Dermis microvascular lymphatic vessel endothelial cell (primary cell): Measurements from ENCODE around the gene OR1B1. TPM values are rescaled to one million over a fixed set of nuclear protein-coding genes. Genes with fewer than 3 reads are reported as not detected.
"Not testable (repeated sequence)": the region's sequence is repeated elsewhere in the genome, so short reads cannot be mapped to it uniquely, and the experiment has no call there.

Experiments
- DNase-seq, 2 donors: peaks; one replicate each; pipeline versions ENCODE4 v3.0.0 to v3.0.0-alpha.2; 2010; ENCODE audit warnings: low read depth in 2 of 2
- total RNA-seq: library from RNA; depleted of rRNA; stranded (reverse); fragments of >200 nt; gene quantifications from 2 replicates; pipeline ENCODE4 v1.2.1, GENCODE V29; 2014

OR1B1 gene
- total RNA-seq, result 0.25 and 0.26 TPM in 2 replicates

- no peak for DNase-seq
These were observed at the start of gene OR1B1 for GRCh38 chr9:122657527-122657926. Gene OR1B1 (minus strand): TSS chr9:122657627.

- DNase-seq, result no peak
These were observed 38.3 kb upstream of the OR1B1 start for GRCh38 chr9:122695696-122696095.

GRCh38 chr9:122684851-122685250 is 27.4 kb upstream of the OR1B1 start:
- DNase-seq, result no peak

- DNase-seq, result no peak
These were observed 15.1 kb upstream of the OR1B1 start for GRCh38 chr9:122672481-122672880.

- no peak for DNase-seq
These were observed 4.0 kb upstream of the OR1B1 start, which contains the start of gene OR1L1 for GRCh38 chr9:122661416-122661815. Gene OR1L1 (plus strand): TSS chr9:122661716. CDS start chr9:122661716, 0 bp downstream.

- DNase-seq, result peak; percentile 91 to 97
These were observed 1.0 kb downstream of the OR1B1 start for GRCh38 chr9:122656378-122656777.

- peak in 1 of 2 donors; percentile 33 for DNase-seq
These were observed 15.2 kb downstream of the OR1B1 start for GRCh38 chr9:122642226-122642625.

- DNase-seq, result peak; percentile 35 to 55
These were observed 37.4 kb downstream of the OR1B1 start for GRCh38 chr9:122619996-122620395.

GRCh38 chr9:122614362-122614761 is 43.1 kb downstream of the OR1B1 start, which contains the start of gene OR1Q1:
Gene OR1Q1 (plus strand): TSS chr9:122614738. CDS start chr9:122614738, 0 bp downstream.
- no peak for DNase-seq

- DNase-seq, result no peak
These were observed 47.6 kb downstream of the OR1B1 start for GRCh38 chr9:122609804-122610203.

GRCh38 chr9:122606587-122606986 is 50.8 kb downstream of the OR1B1 start:
- no peak for DNase-seq

- DNase-seq, result no peak
These were observed 51.7 kb downstream of the OR1B1 start for GRCh38 chr9:122605691-122606090.

GRCh38 chr9:122583284-122583683 is 74.1 kb downstream of the OR1B1 start, which contains the start of gene OR1L8:
Gene OR1L8 (minus strand): TSS chr9:122583384. CDS start chr9:122568477, 14,907 bp downstream.
- DNase-seq, result not testable (repeated sequence)

GRCh38 chr9:122580360-122580759 is 77.1 kb downstream of the OR1B1 start:
- peak in 1 of 2 donors; percentile 75 for DNase-seq

GRCh38 chr9:122579874-122580273 is 77.6 kb downstream of the OR1B1 start:
- DNase-seq, result peak in 1 of 2 donors; percentile 11

Other genes with a start within 250 kb of the OR1B1 start
- gene OR1J1, start 179.7 kb downstream of the OR1B1 start, total RNA-seq, result not detected in 2 replicates
- gene OR1J2, start 146.8 kb downstream of the OR1B1 start, total RNA-seq, result not detected in 2 replicates
- gene OR1J4, start 138.5 kb downstream of the OR1B1 start, total RNA-seq, result under 0.01 TPM in 1 of 2 replicates, not detected in the other
- not detected in 2 replicates for gene OR1N1, start 130.3 kb downstream of the OR1B1 start, total RNA-seq
- not detected in 2 replicates for gene OR1N2, start 104.5 kb downstream of the OR1B1 start, total RNA-seq
- gene OR1L8, start 74.2 kb downstream of the OR1B1 start, total RNA-seq, result 0.13 and 0.25 TPM in 2 replicates
- not detected in 2 replicates for gene OR1Q1, start 42.9 kb downstream of the OR1B1 start, total RNA-seq
- gene OR1L1, start 4.1 kb upstream of the OR1B1 start, total RNA-seq, result not detected in 2 replicates
- not detected in 2 replicates for gene OR1L3, start 17.5 kb upstream of the OR1B1 start, total RNA-seq
- not detected in 2 replicates for gene OR1L4, start 66.4 kb upstream of the OR1B1 start, total RNA-seq
- not detected in 2 replicates for gene OR1L6, start 84.7 kb upstream of the OR1B1 start, total RNA-seq
- gene OR5C1, start 131.3 kb upstream of the OR1B1 start, total RNA-seq, result not detected in 2 replicates
- not detected in 2 replicates for gene OR1K1, start 142.5 kb upstream of the OR1B1 start, total RNA-seq
- 69.7 and 86.1 TPM in 2 replicates for gene PDCL, start 171.0 kb upstream of the OR1B1 start, total RNA-seq
- 57.0 and 92.5 TPM in 2 replicates for gene RC3H2, start 247.7 kb upstream of the OR1B1 start, total RNA-seq